GM12878 (cell line): Measurements from ENCODE around the gene ZBTB48. TPM values are rescaled to one million over a fixed set of nuclear protein-coding genes. Genes with fewer than 3 reads are reported as not detected.

Experiments
- CBX5 ChIP-seq: sonication (generic); IDR thresholded peaks from 2 replicates; pipeline ENCODE4 v1.6.1; 2016; ENCODE audit warnings: low read depth, moderate library complexity, mild to moderate bottlenecking, inconsistent platforms
- KLF5 ChIP-seq: fragments of 450-650 bp; IDR thresholded peaks from 2 replicates; pipeline ENCODE4 v1.6.1; 2014; ENCODE audit warnings: mild to moderate bottlenecking; ENCODE audit not compliant: partially characterized antibody
- SMARCA5 ChIP-seq: fragments of 450-650 bp; IDR thresholded peaks from 2 replicates; pipeline ENCODE4 v1.6.1; 2017; ENCODE audit warnings: mild to moderate bottlenecking
- SREBF2 ChIP-seq: IDR thresholded peaks from 2 replicates; pipeline ENCODE4 v1.6.1; 2012; ENCODE audit warnings: mild to moderate bottlenecking, low read length
- SUPT20H ChIP-seq: IDR thresholded peaks from 2 replicates; pipeline ENCODE4 v1.6.1; 2011; ENCODE audit warnings: low read depth, mild to moderate bottlenecking, low read length, moderate library complexity, borderline replicate concordance; ENCODE audit not compliant: control insufficient read depth
- TAF1 ChIP-seq: IDR thresholded peaks from 2 replicates; pipeline ENCODE4 v1.6.1; 2011; ENCODE audit warnings: mild to moderate bottlenecking, low read depth, low read length, borderline replicate concordance
- TCF12 ChIP-seq: IDR thresholded peaks from 2 replicates; pipeline ENCODE4 v1.6.1; 2011; ENCODE audit warnings: low read depth, mild to moderate bottlenecking, low read length
- TCF3 ChIP-seq: IDR thresholded peaks from 2 replicates; pipeline ENCODE4 v1.6.1; 2012; ENCODE audit warnings: low read depth, mild to moderate bottlenecking, low read length, borderline replicate concordance; ENCODE audit not compliant: insufficient read depth
- YY1 ChIP-seq: IDR thresholded peaks from 2 replicates; pipeline ENCODE4 v1.6.1; 2011; ENCODE audit warnings: low read depth, mild to moderate bottlenecking, low read length
- polyA plus RNA-seq, 11 experiments: library from polyadenylated mRNA; depleted of rRNA in 4 of 11; unstranded in 6 of 11; stranded (reverse) in 5 of 11; fragments of >200 nt; fragmentation: Nextera tagmentation in 4 of 11; fragmentation: Illumina TruSeq in 1 of 11; extraction: Ambion mirVana in 4 of 11; extraction: Trizol in 1 of 11; gene quantifications; 1 replicate in 1 of 11; 2 replicates in 10 of 11; pipeline versions ENCODE4 v1.2.1 to v1.2.3, GENCODE V29; 2011 to 2016; ENCODE audit warnings: inconsistent platforms in 2 of 11, missing spikeins in 2 of 11, low read depth in 1 of 11
- total RNA-seq, 4 experiments: library from RNA; depleted of rRNA in 3 of 4; stranded (reverse); fragments of >200 nt in 3 of 4; fragmentation: Illumina TruSeq in 1 of 4; extraction: Trizol in 1 of 4; gene quantifications; 2 replicates each; pipeline versions ENCODE4 v1.2.1 to v1.2.3, GENCODE V29; 2013 to 2021
- TF ChIP-seq, protein P1 (sequence below): fragments of 450-650 bp; IDR thresholded peaks from 2 replicates; pipeline ENCODE4 v1.6.1; 2017; ENCODE audit warnings: low read depth, mild to moderate bottlenecking, moderate library complexity
- TF ChIP-seq, protein P2 (sequence below): IDR thresholded peaks from 2 replicates; pipeline ENCODE4 v1.6.1; 2012; ENCODE audit warnings: mild to moderate bottlenecking, low read depth, low read length

Gene ZBTB48
- total and polyA plus RNA-seq, 10 of the 15 experiments (the other 5 are each of a cell fraction or from before 2014, with no cell fraction given) = 1.00 to 25.3 (median 16.7) TPM

DNA sequence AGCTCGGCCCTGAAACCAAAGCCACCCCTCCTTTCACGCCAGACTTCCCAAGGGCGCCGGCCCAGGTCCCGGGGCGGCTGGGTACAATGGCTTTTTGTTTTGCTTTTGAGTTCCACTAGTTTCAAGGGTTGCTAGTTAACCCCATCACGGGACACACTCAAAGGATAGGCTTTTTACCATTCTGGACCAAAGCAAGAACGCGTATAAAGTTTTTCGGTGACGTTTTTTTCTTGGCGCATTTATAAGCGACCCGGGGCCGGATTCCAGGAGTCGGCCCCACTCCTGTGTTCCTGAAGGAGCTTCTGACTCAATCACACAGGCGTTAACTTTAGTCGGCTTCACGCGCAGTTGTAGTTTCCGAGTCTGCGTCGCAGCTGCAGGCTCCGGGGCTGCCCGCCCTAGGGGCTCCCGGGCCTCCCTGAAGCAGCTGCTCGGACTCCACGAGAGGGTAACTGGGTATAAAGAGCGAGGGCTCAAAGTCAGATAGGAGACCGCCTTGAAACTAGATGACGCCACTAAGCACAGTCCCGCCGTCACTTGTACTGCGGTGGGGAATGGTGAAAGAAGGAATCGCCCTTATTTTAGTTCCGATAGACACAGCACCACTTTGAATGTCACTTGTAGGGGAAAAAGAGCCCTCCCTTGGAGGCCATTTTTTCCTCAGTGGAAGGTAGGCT lies 23.6 kb downstream of the ZBTB48 start (continued):
- 0 out of 2 replicates have a peak, but pooled peaks have one; percentile 28 for TF ChIP-seq TAF1
- TF ChIP-seq, protein P1, sequence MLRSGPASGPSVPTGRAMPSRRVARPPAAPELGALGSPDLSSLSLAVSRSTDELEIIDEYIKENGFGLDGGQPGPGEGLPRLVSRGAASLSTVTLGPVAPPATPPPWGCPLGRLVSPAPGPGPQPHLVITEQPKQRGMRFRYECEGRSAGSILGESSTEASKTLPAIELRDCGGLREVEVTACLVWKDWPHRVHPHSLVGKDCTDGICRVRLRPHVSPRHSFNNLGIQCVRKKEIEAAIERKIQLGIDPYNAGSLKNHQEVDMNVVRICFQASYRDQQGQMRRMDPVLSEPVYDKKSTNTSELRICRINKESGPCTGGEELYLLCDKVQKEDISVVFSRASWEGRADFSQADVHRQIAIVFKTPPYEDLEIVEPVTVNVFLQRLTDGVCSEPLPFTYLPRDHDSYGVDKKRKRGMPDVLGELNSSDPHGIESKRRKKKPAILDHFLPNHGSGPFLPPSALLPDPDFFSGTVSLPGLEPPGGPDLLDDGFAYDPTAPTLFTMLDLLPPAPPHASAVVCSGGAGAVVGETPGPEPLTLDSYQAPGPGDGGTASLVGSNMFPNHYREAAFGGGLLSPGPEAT = no peak
- TF ChIP-seq, protein P2, sequence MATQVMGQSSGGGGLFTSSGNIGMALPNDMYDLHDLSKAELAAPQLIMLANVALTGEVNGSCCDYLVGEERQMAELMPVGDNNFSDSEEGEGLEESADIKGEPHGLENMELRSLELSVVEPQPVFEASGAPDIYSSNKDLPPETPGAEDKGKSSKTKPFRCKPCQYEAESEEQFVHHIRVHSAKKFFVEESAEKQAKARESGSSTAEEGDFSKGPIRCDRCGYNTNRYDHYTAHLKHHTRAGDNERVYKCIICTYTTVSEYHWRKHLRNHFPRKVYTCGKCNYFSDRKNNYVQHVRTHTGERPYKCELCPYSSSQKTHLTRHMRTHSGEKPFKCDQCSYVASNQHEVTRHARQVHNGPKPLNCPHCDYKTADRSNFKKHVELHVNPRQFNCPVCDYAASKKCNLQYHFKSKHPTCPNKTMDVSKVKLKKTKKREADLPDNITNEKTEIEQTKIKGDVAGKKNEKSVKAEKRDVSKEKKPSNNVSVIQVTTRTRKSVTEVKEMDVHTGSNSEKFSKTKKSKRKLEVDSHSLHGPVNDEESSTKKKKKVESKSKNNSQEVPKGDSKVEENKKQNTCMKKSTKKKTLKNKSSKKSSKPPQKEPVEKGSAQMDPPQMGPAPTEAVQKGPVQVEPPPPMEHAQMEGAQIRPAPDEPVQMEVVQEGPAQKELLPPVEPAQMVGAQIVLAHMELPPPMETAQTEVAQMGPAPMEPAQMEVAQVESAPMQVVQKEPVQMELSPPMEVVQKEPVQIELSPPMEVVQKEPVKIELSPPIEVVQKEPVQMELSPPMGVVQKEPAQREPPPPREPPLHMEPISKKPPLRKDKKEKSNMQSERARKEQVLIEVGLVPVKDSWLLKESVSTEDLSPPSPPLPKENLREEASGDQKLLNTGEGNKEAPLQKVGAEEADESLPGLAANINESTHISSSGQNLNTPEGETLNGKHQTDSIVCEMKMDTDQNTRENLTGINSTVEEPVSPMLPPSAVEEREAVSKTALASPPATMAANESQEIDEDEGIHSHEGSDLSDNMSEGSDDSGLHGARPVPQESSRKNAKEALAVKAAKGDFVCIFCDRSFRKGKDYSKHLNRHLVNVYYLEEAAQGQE = no peak
- TF ChIP-seq KLF5 = no peak
- TF ChIP-seq CBX5 = no peak
- TF ChIP-seq SMARCA5 = 0 out of 2 replicates have a peak, but pooled peaks have one; percentile 2
- peak; percentile 50 for TF ChIP-seq YY1
- TF ChIP-seq TCF3 = no peak
- 0 out of 2 replicates have a peak, but pooled peaks have one; percentile 11 for TF ChIP-seq TCF12
- TF ChIP-seq SUPT20H = no peak
- TF ChIP-seq SREBF2 = no peak
